H9 (cell line): ENCODE results near the gene IER5. TPM values are rescaled to one million over a fixed set of nuclear protein-coding genes. Genes with fewer than 3 reads are reported as not detected.

Experiments
- DNase-seq: peaks from one replicate; pipeline ENCODE4 v3.0.0-alpha.2; 2017
- H2AFZ ChIP-seq: one replicate; pipeline ENCODE4 v1.6.1; 2013; ENCODE audit warnings: mild to moderate bottlenecking, low read length, control low read depth, moderate library complexity
- H2AK5ac ChIP-seq: 2 replicates; pipeline ENCODE4 v1.6.1; 2013; ENCODE audit warnings: low read length, control low read depth, mixed read lengths; ENCODE audit not compliant: insufficient read length
- H2BK120ac ChIP-seq: one replicate; pipeline ENCODE4 v1.6.1; 2013; ENCODE audit warnings: low read depth, mild to moderate bottlenecking, low read length, control low read depth, inconsistent platforms; ENCODE audit not compliant: poor library complexity, severe bottlenecking
- H2BK12ac ChIP-seq: 2 replicates; pipeline ENCODE4 v1.6.1; 2013; ENCODE audit warnings: low read length, control low read depth, mixed read lengths, low read depth; ENCODE audit not compliant: insufficient read length
- H2BK15ac ChIP-seq: 2 replicates; pipeline ENCODE4 v1.6.1; 2013; ENCODE audit warnings: low read depth, low read length, control low read depth
- H2BK20ac ChIP-seq: one replicate; pipeline ENCODE4 v1.6.1; 2013; ENCODE audit warnings: low read depth, mild to moderate bottlenecking, low read length, control low read depth, inconsistent platforms; ENCODE audit not compliant: poor library complexity, severe bottlenecking
- H2BK5ac ChIP-seq: 2 replicates; pipeline ENCODE4 v1.6.1; 2013; ENCODE audit warnings: low read length, control low read depth, mixed read lengths; ENCODE audit not compliant: insufficient read length
- H3K14ac ChIP-seq: 2 replicates; pipeline ENCODE4 v1.6.1; 2013; ENCODE audit warnings: low read length, control low read depth; ENCODE audit not compliant: insufficient read depth
- H3K18ac ChIP-seq: 2 replicates; pipeline ENCODE4 v1.6.1; 2013; ENCODE audit warnings: low read depth, mild to moderate bottlenecking, mixed read lengths, low read length, control low read depth; ENCODE audit not compliant: insufficient read length
- H3K23ac ChIP-seq: 2 replicates; pipeline ENCODE4 v1.6.1; 2013; ENCODE audit warnings: low read length, control low read depth, mixed read lengths, low read depth; ENCODE audit not compliant: insufficient read length
- H3K23me2 ChIP-seq: 2 replicates; pipeline ENCODE4 v1.6.1; 2013; ENCODE audit warnings: low read depth, mild to moderate bottlenecking, mixed read lengths, low read length, control low read depth; ENCODE audit not compliant: insufficient read length, poor library complexity, severe bottlenecking
- H3K27ac ChIP-seq: 2 replicates; pipeline ENCODE4 v1.5.1; 2013; ENCODE audit warnings: low read length, control low read depth, mixed read lengths, low read depth; ENCODE audit not compliant: insufficient read length
- H3K27me3 ChIP-seq: 2 replicates; pipeline ENCODE4 v1.6.1; 2013; ENCODE audit warnings: low read length, control low read depth, inconsistent platforms; ENCODE audit not compliant: insufficient read depth
- H3K4ac ChIP-seq: 2 replicates; pipeline ENCODE4 v1.6.1; 2013; ENCODE audit warnings: low read depth, mild to moderate bottlenecking, control low read depth, inconsistent platforms, low read length, moderate library complexity
- H3K4me1 ChIP-seq: 2 replicates; pipeline ENCODE4 v1.6.1; 2013; ENCODE audit warnings: low read length, control low read depth, inconsistent platforms; ENCODE audit not compliant: insufficient read depth
- H3K4me2 ChIP-seq: 2 replicates; pipeline ENCODE4 v1.6.1; 2013; ENCODE audit warnings: low read length, control low read depth, mixed read lengths; ENCODE audit not compliant: insufficient read length, insufficient read depth
- H3K56ac ChIP-seq: 2 replicates; pipeline ENCODE4 v1.6.1; 2013; ENCODE audit warnings: low read depth, mild to moderate bottlenecking, mixed read lengths, low read length, control low read depth; ENCODE audit not compliant: insufficient read length
- H3K79me1 ChIP-seq: 2 replicates; pipeline ENCODE4 v1.6.1; 2013; ENCODE audit warnings: low read depth, mild to moderate bottlenecking, moderate library complexity, low read length, control low read depth, inconsistent platforms; ENCODE audit not compliant: insufficient read depth, poor library complexity, severe bottlenecking
- H3K79me2 ChIP-seq: 2 replicates; pipeline ENCODE4 v1.6.1; 2013; ENCODE audit warnings: low read length, control low read depth, inconsistent platforms; ENCODE audit not compliant: insufficient read depth
- H3K9ac ChIP-seq: 2 replicates; pipeline ENCODE4 v1.6.1; 2013; ENCODE audit warnings: low read length, control low read depth, mixed read lengths; ENCODE audit not compliant: insufficient read length; ENCODE audit errors: extremely low read depth
- H3K9me3 ChIP-seq: one replicate; pipeline ENCODE4 v1.6.1; 2013; ENCODE audit warnings: low read depth, low read length, inconsistent platforms; ENCODE audit not compliant: control insufficient read depth
- H3T11ph ChIP-seq: one replicate; pipeline ENCODE4 v1.6.1; 2013; ENCODE audit warnings: mild to moderate bottlenecking, low read length, control low read depth, inconsistent platforms
- H4K20me1 ChIP-seq: one replicate; pipeline ENCODE4 v1.6.1; 2013; ENCODE audit not compliant: control insufficient read depth, insufficient read length, insufficient read depth
- H4K5ac ChIP-seq: 2 replicates; pipeline ENCODE4 v1.6.1; 2013; ENCODE audit warnings: low read depth, mild to moderate bottlenecking, mixed read lengths, low read length, control low read depth; ENCODE audit not compliant: insufficient read length
- H4K8ac ChIP-seq: replicated peaks from 2 replicates; pipeline ENCODE4 v1.6.1; 2013; ENCODE audit warnings: low read length, control low read depth, mixed read lengths, low read depth; ENCODE audit not compliant: insufficient read length
- H4K91ac ChIP-seq: 2 replicates; pipeline ENCODE4 v1.6.1; 2013; ENCODE audit warnings: low read depth, mild to moderate bottlenecking, moderate library complexity, mixed read lengths, low read length, control low read depth; ENCODE audit not compliant: insufficient read length
- H3K27ac Mint-ChIP-seq, 3 experiments: 2 replicates in 2 of 3; 3 replicates in 1 of 3; pipeline ENCODE4 v1.8.0; 2020 to 2021; ENCODE audit warnings: mixed read lengths in 3 of 3, mild to moderate bottlenecking in 1 of 3, moderate library complexity in 1 of 3
- H3K27me3 Mint-ChIP-seq: 2 replicates; pipeline ENCODE4 v1.8.0; 2021; ENCODE audit warnings: low read depth, mild to moderate bottlenecking, moderate library complexity, mixed read lengths
- H3K36me3 Mint-ChIP-seq, 3 experiments: 2 replicates in 2 of 3; 3 replicates in 1 of 3; pipeline ENCODE4 v1.8.0; 2020 to 2021; ENCODE audit warnings: low read depth in 3 of 3, mixed read lengths in 3 of 3; ENCODE audit not compliant: insufficient read depth in 1 of 3
- H3K4me1 Mint-ChIP-seq, 2 experiments: 2 replicates each; pipeline ENCODE4 v1.8.0; 2020; ENCODE audit warnings: mixed read lengths in 2 of 2
- H3K4me3 Mint-ChIP-seq, 2 experiments: 2 replicates in 1 of 2; 3 replicates in 1 of 2; pipeline ENCODE4 v1.8.0; 2020 to 2021; ENCODE audit warnings: mild to moderate bottlenecking in 2 of 2, mixed read lengths in 2 of 2, moderate library complexity in 1 of 2
- H3K9me3 Mint-ChIP-seq, 2 experiments: 2 replicates in 1 of 2; 3 replicates in 1 of 2; pipeline ENCODE4 v1.8.0; 2020; ENCODE audit warnings: mild to moderate bottlenecking in 2 of 2, mixed read lengths in 2 of 2, moderate library complexity in 1 of 2
- WGBS: extraction: QIAGEN DNeasy Blood & Tissue Kit; methylation state at CpG from one replicate; pipeline ENCODE4 v1.1.7; 2013; ENCODE audit warnings: missing lambda C conversion rate, low lambda C conversion rate, mixed read lengths; ENCODE audit not compliant: insufficient read length; ENCODE audit errors: extremely low coverage; 5-methylcytosine and 5-hydroxymethylcytosine counted together
- total RNA-seq: library from RNA; stranded (reverse); gene quantifications from 2 replicates; pipeline ENCODE4 v1.2.1, GENCODE V29; 2021
- TF ChIP-seq, protein P1 (sequence below): fragments of 200-600 bp; sonication (generic); conservative IDR thresholded peaks from 3 replicates; pipeline ENCODE4 v1.8.0; 2021; ENCODE audit warnings: antibody characterized with exemption, mild to moderate bottlenecking

Gene IER5
- total RNA-seq, 1 experiment from 2014 or later, result 6.7 TPM

DNA sequence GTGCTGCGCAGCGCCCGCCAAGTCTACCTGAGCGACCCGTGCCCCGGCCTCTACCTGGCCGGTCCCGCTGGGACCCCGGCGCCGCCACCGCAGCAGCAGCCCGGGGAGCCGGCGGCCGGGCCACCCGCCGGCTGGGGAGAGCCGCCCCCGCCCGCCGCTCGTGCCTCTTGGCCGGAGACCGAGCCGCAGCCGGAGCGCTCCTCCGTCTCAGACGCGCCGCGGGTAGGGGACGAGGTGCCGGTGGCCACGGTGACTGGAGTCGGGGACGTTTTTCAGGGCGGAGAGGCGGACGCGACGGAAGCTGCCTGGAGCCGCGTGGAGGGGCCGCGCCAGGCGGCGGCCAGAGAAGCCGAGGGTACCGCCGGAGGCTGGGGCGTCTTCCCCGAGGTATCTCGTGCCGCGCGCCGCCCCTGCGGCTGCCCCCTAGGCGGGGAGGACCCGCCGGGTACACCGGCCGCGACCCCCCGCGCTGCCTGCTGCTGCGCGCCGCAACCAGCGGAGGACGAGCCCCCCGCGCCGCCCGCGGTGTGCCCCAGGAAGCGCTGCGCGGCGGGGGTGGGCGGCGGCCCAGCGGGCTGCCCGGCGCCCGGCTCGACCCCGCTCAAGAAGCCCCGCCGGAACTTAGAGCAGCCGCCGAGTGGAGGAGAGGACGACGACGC lies 646 bp downstream of the IER5 start:
- H4K20me1 ChIP-seq, result peaks cover 2% of the 10 kb centered on the region
- H3T11ph ChIP-seq, result no peak overlapping the region
- no CpG with 5 or more reads among the region's 97 CpGs for WGBS
- Mint-ChIP-seq H3K4me3 (peak overlapping the region; percentile 92 to 99), H3K27ac (no peak overlapping the region), H3K9me3 (peaks cover 0 to 2% of the 10 kb centered on the region in 2 experiments; a peak in 1 of 5 replicates), H3K4me1 (peaks cover 26 to 32% of the 10 kb centered on the region in 2 experiments), H3K36me3 (peaks cover 6 to 12% (median 8%) of the 10 kb centered on the region in 3 experiments; a peak in 5 of 7 replicates), H3K27me3 (peaks cover 37% of the 10 kb centered on the region)
- no peaks in the 10 kb centered on the region for H3K9me3 ChIP-seq
- H3K9ac ChIP-seq, result no peak overlapping the region
- H4K8ac ChIP-seq, result no peak overlapping the region
- H2BK20ac ChIP-seq, result no peak overlapping the region
- H3K18ac ChIP-seq, result no peak overlapping the region
- H2BK12ac ChIP-seq, result no peak overlapping the region
- H3K56ac ChIP-seq, result no peak overlapping the region
- no peak overlapping the region for H2BK5ac ChIP-seq
- H4K5ac ChIP-seq, result no peak overlapping the region
- TF ChIP-seq, protein P1, sequence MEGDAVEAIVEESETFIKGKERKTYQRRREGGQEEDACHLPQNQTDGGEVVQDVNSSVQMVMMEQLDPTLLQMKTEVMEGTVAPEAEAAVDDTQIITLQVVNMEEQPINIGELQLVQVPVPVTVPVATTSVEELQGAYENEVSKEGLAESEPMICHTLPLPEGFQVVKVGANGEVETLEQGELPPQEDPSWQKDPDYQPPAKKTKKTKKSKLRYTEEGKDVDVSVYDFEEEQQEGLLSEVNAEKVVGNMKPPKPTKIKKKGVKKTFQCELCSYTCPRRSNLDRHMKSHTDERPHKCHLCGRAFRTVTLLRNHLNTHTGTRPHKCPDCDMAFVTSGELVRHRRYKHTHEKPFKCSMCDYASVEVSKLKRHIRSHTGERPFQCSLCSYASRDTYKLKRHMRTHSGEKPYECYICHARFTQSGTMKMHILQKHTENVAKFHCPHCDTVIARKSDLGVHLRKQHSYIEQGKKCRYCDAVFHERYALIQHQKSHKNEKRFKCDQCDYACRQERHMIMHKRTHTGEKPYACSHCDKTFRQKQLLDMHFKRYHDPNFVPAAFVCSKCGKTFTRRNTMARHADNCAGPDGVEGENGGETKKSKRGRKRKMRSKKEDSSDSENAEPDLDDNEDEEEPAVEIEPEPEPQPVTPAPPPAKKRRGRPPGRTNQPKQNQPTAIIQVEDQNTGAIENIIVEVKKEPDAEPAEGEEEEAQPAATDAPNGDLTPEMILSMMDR, result no peak
- H2AK5ac ChIP-seq, result no peak overlapping the region
- no peak overlapping the region for H4K91ac ChIP-seq
- no peak overlapping the region for H2AFZ ChIP-seq
- H3K27me3 ChIP-seq, result peaks cover 9% of the 10 kb centered on the region
- no peak overlapping the region for H3K27ac ChIP-seq
- no peak overlapping the region for H2BK120ac ChIP-seq
- H3K4ac ChIP-seq, result no peak overlapping the region
- H3K4me2 ChIP-seq, result peak overlapping the region; percentile 87
- no peak overlapping the region for H2BK15ac ChIP-seq
- H3K23ac ChIP-seq, result no peak overlapping the region
- H3K23me2 ChIP-seq, result peaks cover 14% of the 10 kb centered on the region
- H3K14ac ChIP-seq, result peak overlapping the region; percentile 69; the same call in 1 of the 2 replicates
- H3K4me1 ChIP-seq, result 0 out of 2 replicates have a peak, but pooled peaks cover 3% of the 10 kb centered on the region
- no peak for DNase-seq
- no peaks in the 10 kb centered on the region for H3K79me2 ChIP-seq
- H3K79me1 ChIP-seq, result no peaks in the 10 kb centered on the region
